HepG2 (cell line): Measurements from ENCODE around the gene POU6F1. TPM values are rescaled to one million over a fixed set of nuclear protein-coding genes. Genes with fewer than 3 reads are reported as not detected.

Experiments used
- ARNT ChIP-seq: fragments of 450-650 bp; IDR thresholded peaks from 2 replicates; pipeline ENCODE4 v1.6.1; 2017
- DNMT1 ChIP-seq: sonication (generic); formaldehyde crosslinking; IDR thresholded peaks from 2 replicates; pipeline ENCODE4 v1.5.1; 2020; ENCODE audit warnings: mild to moderate bottlenecking, missing genetic modification reagents
- MTF1 ChIP-seq: sonication (generic); formaldehyde crosslinking; IDR thresholded peaks from 2 replicates; pipeline ENCODE4 v1.5.0; 2020; ENCODE audit warnings: missing genetic modification reagents
- SALL2 ChIP-seq: sonication (generic); formaldehyde crosslinking; IDR thresholded peaks from 2 replicates; pipeline ENCODE4 v1.8.1; 2023; ENCODE audit warnings: mild to moderate bottlenecking, missing genetic modification reagents, inconsistent platforms
- SMAD3 ChIP-seq: sonication (generic); formaldehyde crosslinking; IDR thresholded peaks from 2 replicates; pipeline ENCODE4 v1.4.0; 2020; ENCODE audit warnings: missing genetic modification reagents
- SOX13 ChIP-seq, 3 experiments: fragments of 450-650 bp in 1 of 3; sonication (generic) in 1 of 3; formaldehyde crosslinking in 1 of 3; IDR thresholded peaks in 2 of 3; conservative IDR thresholded peaks in 1 of 3; 2 replicates each; pipeline versions ENCODE4 v1.5.0 to v1.6.1; 2016 to 2020; ENCODE audit warnings: antibody characterized with exemption in 1 of 3, mild to moderate bottlenecking in 1 of 3, missing compliant biosample characterization in 1 of 3, missing genetic modification reagents in 1 of 3, moderate library complexity in 1 of 3
- SOX5 ChIP-seq: IDR thresholded peaks from 2 replicates; pipeline ENCODE4 v1.6.1; 2016; ENCODE audit warnings: borderline replicate concordance
- SSRP1 ChIP-seq: IDR thresholded peaks from 2 replicates; pipeline ENCODE4 v1.6.1; 2016; ENCODE audit warnings: control low read depth
- ZFY ChIP-seq: sonication (generic); formaldehyde crosslinking; IDR thresholded peaks from 2 replicates; pipeline ENCODE4 v1.4.0; 2020; ENCODE audit warnings: missing genetic modification reagents
- ZNF33A ChIP-seq: sonication (generic); formaldehyde crosslinking; IDR thresholded peaks from 2 replicates; pipeline ENCODE4 v1.5.1; 2020; ENCODE audit warnings: missing genetic modification reagents, mild to moderate bottlenecking, moderate library complexity, borderline replicate concordance
- ZNF607 ChIP-seq: sonication (generic); formaldehyde crosslinking; IDR thresholded peaks from 2 replicates; pipeline ENCODE4 v1.5.1; 2020; ENCODE audit warnings: missing genetic modification reagents, mild to moderate bottlenecking, borderline replicate concordance
- ZNF772 ChIP-seq: sonication (generic); formaldehyde crosslinking; IDR thresholded peaks from 2 replicates; pipeline ENCODE4 v1.5.0; 2020; ENCODE audit warnings: mild to moderate bottlenecking, missing genetic modification reagents
- ZNF83 ChIP-seq: sonication (generic); formaldehyde crosslinking; IDR thresholded peaks from 2 replicates; pipeline ENCODE4 v1.4.0; 2020; ENCODE audit warnings: missing genetic modification reagents, mild to moderate bottlenecking, borderline replicate concordance
- ZNF878 ChIP-seq: sonication (generic); formaldehyde crosslinking; IDR thresholded peaks from 2 replicates; pipeline ENCODE4 v1.8.1; 2023; ENCODE audit warnings: mild to moderate bottlenecking, missing genetic modification reagents, moderate library complexity
- polyA plus RNA-seq, 8 experiments: library from polyadenylated mRNA; depleted of rRNA in 3 of 8; stranded (reverse) in 7 of 8; unstranded in 1 of 8; fragments of >200 nt; fragmentation: Illumina TruSeq in 4 of 8; extraction: Trizol in 4 of 8; gene quantifications; 2 replicates each; pipeline versions ENCODE4 v1.2.1 to v1.2.3, GENCODE V29; 2011 to 2016; ENCODE audit warnings: low read depth in 4 of 8, missing spikeins in 1 of 8, mixed read lengths in 1 of 8; ENCODE audit not compliant: insufficient read depth in 1 of 8
- total RNA-seq, 5 experiments: library from RNA; depleted of rRNA; stranded (reverse); fragments of >200 nt; fragmentation: Illumina TruSeq; extraction: Trizol; gene quantifications; 2 replicates each; pipeline ENCODE4 v1.2.3, GENCODE V29; 2016; ENCODE audit warnings: low read depth in 1 of 5
- TF ChIP-seq, protein P1 (sequence below): sonication (generic); formaldehyde crosslinking; conservative IDR thresholded peaks from 2 replicates; pipeline ENCODE4 v1.4.0; 2020; ENCODE audit warnings: mild to moderate bottlenecking, missing genetic modification reagents, moderate library complexity
- TF ChIP-seq, protein P2 (sequence below): sonication (generic); formaldehyde crosslinking; IDR thresholded peaks from 2 replicates; pipeline ENCODE4 v1.5.0; 2020; ENCODE audit warnings: missing genetic modification reagents
- TF ChIP-seq, protein P3 (sequence below): sonication (generic); formaldehyde crosslinking; IDR thresholded peaks from 2 replicates; pipeline ENCODE4 v1.8.1; 2022; ENCODE audit warnings: low read depth, mild to moderate bottlenecking, missing genetic modification reagents
- TF ChIP-seq, protein P4 (sequence below): sonication (generic); formaldehyde crosslinking; IDR thresholded peaks from 2 replicates; pipeline ENCODE4 v1.5.0; 2020; ENCODE audit warnings: missing genetic modification reagents, mild to moderate bottlenecking, borderline replicate concordance
- TF ChIP-seq, protein P5 (sequence below): IDR thresholded peaks from 2 replicates; pipeline ENCODE4 v1.6.1; 2016; ENCODE audit warnings: low read depth, control low read depth

The POU6F1 gene
- total and polyA plus RNA-seq, 2 of the 13 experiments (the other 11 are each of a cell fraction or from before 2014, with no cell fraction given), result 0.48 to 0.51 TPM

DNA sequence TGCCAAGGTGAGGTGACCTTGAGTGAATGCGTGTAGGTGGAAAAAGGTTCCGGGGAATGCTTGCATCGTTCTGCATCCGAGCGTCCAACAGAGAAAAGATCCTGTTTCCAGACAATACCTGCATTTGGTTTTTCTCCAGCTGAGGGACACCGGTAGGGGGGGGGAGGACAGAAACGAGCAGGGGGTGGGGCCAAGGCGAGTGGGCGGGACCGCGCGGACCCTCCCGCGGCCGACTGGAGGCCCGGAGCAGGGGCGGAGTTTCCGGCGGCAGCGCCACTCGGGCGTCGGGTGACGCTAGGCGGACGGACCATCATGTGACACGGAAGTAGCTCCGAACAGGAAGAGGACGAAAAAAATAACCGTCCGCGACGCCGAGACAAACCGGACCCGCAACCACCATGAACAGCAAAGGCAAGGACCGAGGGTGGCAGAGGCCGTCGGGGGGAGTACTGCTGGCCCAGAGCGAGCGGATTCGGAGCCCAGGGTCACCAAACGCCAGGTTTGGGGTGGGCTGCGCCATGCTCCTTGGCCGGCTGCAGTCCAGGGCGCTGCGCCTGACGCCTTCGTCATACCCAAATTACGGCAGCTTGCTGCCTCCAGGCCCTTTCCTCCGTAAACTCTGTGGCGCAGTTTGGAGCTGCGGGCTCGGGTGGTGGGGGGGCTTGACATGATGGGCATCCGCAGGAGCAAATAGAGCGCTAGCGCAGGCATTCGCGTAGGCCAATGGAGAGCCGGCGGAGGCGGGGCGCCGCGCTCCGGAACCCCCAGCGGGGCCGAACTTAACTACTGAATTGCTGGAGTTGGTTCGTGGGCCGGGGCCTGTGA is 20.9 kb upstream of the POU6F1 start, which contains the start of gene DAZAP2 (continued):
- TF ChIP-seq SMAD3 (CRISPR knock-in tag) (no peak), DNMT1 (CRISPR knock-in tag) (no peak), ZNF607 (CRISPR knock-in tag) (peak; percentile 72; the same call in 1 of the 2 replicates), ZNF878 (CRISPR knock-in tag) (peak; percentile 61; the same call in 1 of the 2 replicates), ZNF772 (CRISPR knock-in tag) (no peak), ZNF83 (CRISPR knock-in tag) (no peak), SALL2 (CRISPR knock-in tag) (peak; percentile 89; the same call in 1 of the 2 replicates), SOX5 (peak; percentile 27; the same call in 1 of the 2 replicates), ZFY (CRISPR knock-in tag) (peak; percentile 78), ZNF33A (no peak), MTF1 (no peak; the same call in 1 of the 2 replicates), ARNT (no peak), SSRP1 (CRISPR knock-in tag) (no peak), SOX13 (IDR thresholded peaks at IDR 0.05) (no peak), SOX13 (CRISPR knock-in tag; conservative IDR thresholded peaks at IDR 0.05 in 1 of 2, IDR thresholded peaks at IDR 0.05 in 1 of 2) (no peak)
- TF ChIP-seq, protein P1, sequence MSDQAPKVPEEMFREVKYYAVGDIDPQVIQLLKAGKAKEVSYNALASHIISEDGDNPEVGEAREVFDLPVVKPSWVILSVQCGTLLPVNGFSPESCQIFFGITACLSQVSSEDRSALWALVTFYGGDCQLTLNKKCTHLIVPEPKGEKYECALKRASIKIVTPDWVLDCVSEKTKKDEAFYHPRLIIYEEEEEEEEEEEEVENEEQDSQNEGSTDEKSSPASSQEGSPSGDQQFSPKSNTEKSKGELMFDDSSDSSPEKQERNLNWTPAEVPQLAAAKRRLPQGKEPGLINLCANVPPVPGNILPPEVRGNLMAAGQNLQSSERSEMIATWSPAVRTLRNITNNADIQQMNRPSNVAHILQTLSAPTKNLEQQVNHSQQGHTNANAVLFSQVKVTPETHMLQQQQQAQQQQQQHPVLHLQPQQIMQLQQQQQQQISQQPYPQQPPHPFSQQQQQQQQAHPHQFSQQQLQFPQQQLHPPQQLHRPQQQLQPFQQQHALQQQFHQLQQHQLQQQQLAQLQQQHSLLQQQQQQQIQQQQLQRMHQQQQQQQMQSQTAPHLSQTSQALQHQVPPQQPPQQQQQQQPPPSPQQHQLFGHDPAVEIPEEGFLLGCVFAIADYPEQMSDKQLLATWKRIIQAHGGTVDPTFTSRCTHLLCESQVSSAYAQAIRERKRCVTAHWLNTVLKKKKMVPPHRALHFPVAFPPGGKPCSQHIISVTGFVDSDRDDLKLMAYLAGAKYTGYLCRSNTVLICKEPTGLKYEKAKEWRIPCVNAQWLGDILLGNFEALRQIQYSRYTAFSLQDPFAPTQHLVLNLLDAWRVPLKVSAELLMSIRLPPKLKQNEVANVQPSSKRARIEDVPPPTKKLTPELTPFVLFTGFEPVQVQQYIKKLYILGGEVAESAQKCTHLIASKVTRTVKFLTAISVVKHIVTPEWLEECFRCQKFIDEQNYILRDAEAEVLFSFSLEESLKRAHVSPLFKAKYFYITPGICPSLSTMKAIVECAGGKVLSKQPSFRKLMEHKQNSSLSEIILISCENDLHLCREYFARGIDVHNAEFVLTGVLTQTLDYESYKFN (CRISPR knock-in tag), result peak; percentile 40
- TF ChIP-seq, protein P2, sequence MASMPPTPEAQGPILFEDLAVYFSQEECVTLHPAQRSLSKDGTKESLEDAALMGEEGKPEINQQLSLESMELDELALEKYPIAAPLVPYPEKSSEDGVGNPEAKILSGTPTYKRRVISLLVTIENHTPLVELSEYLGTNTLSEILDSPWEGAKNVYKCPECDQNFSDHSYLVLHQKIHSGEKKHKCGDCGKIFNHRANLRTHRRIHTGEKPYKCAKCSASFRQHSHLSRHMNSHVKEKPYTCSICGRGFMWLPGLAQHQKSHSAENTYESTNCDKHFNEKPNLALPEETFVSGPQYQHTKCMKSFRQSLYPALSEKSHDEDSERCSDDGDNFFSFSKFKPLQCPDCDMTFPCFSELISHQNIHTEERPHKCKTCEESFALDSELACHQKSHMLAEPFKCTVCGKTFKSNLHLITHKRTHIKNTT, result no peak
- TF ChIP-seq, protein P3, sequence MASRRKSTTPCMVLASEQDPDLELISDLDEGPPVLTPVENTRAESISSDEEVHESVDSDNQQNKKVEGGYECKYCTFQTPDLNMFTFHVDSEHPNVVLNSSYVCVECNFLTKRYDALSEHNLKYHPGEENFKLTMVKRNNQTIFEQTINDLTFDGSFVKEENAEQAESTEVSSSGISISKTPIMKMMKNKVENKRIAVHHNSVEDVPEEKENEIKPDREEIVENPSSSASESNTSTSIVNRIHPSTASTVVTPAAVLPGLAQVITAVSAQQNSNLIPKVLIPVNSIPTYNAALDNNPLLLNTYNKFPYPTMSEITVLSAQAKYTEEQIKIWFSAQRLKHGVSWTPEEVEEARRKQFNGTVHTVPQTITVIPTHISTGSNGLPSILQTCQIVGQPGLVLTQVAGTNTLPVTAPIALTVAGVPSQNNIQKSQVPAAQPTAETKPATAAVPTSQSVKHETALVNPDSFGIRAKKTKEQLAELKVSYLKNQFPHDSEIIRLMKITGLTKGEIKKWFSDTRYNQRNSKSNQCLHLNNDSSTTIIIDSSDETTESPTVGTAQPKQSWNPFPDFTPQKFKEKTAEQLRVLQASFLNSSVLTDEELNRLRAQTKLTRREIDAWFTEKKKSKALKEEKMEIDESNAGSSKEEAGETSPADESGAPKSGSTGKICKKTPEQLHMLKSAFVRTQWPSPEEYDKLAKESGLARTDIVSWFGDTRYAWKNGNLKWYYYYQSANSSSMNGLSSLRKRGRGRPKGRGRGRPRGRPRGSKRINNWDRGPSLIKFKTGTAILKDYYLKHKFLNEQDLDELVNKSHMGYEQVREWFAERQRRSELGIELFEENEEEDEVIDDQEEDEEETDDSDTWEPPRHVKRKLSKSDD (CRISPR knock-in tag), result no peak
- TF ChIP-seq, protein P4, sequence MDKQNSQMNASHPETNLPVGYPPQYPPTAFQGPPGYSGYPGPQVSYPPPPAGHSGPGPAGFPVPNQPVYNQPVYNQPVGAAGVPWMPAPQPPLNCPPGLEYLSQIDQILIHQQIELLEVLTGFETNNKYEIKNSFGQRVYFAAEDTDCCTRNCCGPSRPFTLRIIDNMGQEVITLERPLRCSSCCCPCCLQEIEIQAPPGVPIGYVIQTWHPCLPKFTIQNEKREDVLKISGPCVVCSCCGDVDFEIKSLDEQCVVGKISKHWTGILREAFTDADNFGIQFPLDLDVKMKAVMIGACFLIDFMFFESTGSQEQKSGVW (CRISPR knock-in tag), result no peak
- TF ChIP-seq, protein P5, sequence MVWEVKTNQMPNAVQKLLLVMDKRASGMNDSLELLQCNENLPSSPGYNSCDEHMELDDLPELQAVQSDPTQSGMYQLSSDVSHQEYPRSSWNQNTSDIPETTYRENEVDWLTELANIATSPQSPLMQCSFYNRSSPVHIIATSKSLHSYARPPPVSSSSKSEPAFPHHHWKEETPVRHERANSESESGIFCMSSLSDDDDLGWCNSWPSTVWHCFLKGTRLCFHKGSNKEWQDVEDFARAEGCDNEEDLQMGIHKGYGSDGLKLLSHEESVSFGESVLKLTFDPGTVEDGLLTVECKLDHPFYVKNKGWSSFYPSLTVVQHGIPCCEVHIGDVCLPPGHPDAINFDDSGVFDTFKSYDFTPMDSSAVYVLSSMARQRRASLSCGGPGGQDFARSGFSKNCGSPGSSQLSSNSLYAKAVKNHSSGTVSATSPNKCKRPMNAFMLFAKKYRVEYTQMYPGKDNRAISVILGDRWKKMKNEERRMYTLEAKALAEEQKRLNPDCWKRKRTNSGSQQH (CRISPR knock-in tag), result peak; percentile 50
